Neutrophil (primary cell): ENCODE data around the gene ADCY4.
A peak's percentile ranks its signal among the peaks of the same experiment; 100 is the strongest.

Experiments
- H3K27ac ChIP-seq: fragments of 200-600 bp; sonication (generic); 2 replicates; pipeline ENCODE4 v1.5.1; 2016; ENCODE audit warnings: mild to moderate bottlenecking, moderate library complexity
- H3K27me3 ChIP-seq: fragments of 200-600 bp; sonication (generic); 2 replicates; pipeline ENCODE4 v1.6.0; 2016; ENCODE audit warnings: mild to moderate bottlenecking
- H3K36me3 ChIP-seq: fragments of 200-600 bp; sonication (generic); 2 replicates; pipeline ENCODE4 v1.5.1; 2017
- H3K4me1 ChIP-seq, 2 experiments: fragments of 200-600 bp in 1 of 2; sonication (generic) in 1 of 2; 1 replicate in 1 of 2; 2 replicates in 1 of 2; pipeline versions ENCODE4 v1.5.1 to v1.6.1; 2013 to 2016; ENCODE audit warnings: low read depth in 1 of 2, low read length in 1 of 2, mild to moderate bottlenecking in 1 of 2, moderate library complexity in 1 of 2; ENCODE audit not compliant: control insufficient read depth in 1 of 2, insufficient read depth in 1 of 2
- H3K4me3 ChIP-seq, 2 experiments: fragments of 200-600 bp in 1 of 2; sonication (generic) in 1 of 2; 1 replicate in 1 of 2; 2 replicates in 1 of 2; pipeline ENCODE4 v1.5.1; 2013 to 2016; ENCODE audit warnings: low read depth in 1 of 2, low read length in 1 of 2, mild to moderate bottlenecking in 1 of 2, moderate library complexity in 1 of 2
- H3K9me3 ChIP-seq: fragments of 200-600 bp; sonication (generic); 2 replicates; pipeline ENCODE4 v1.5.1; 2016
- TF ChIP-seq, protein P1 (sequence below): fragments of 200-600 bp; sonication (generic); IDR thresholded peaks from 2 replicates; pipeline ENCODE4 v1.5.1; 2016; ENCODE audit warnings: antibody characterized with exemption

ADCY4 gene

DNA sequence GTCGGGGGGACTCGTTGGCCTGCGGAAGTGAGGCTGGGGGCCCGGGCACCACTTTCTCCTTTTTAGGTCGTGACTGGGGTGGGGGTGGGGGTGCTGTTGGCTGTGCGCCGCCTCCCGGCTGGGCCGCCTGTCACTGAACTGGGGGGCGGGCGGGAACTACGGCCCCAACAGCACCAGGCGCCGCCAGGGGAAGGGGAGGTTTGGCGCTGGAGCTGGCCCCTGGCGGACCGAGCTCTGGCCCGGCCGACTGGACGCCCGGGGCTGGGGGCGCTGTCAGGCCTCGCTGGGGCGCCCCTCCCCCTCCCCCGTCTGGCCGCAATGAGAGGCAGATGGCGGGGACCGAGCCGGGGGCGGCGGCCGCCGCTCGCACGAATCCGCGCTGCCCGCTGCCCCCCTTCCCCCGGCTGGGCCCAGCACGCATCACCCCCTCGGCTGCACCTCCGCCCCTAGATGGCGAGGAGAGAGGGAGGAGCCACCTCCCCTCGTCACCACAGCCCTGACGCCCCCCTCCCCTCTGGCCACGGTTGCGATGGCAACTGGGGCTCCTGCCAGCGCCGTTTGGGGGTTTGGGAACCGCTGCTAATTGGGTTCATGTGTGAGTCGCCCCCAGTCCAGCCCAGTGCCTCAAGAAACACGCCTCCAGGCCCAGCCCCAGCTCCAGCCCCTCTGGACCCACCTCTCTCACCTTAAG lies 33.8 kb upstream of the ADCY4 start:
- Histone ChIP-seq H3K27me3 (peaks cover 78% of the 10 kb centered on the region), H3K36me3 (no peaks in the 10 kb centered on the region), H3K4me3 (no peak overlapping the region), H3K27ac (no peak overlapping the region), H3K9me3 (no peaks in the 10 kb centered on the region), H3K4me1 (peaks cover 16 to 36% of the 10 kb centered on the region in 2 experiments)
- TF ChIP-seq, protein P1, sequence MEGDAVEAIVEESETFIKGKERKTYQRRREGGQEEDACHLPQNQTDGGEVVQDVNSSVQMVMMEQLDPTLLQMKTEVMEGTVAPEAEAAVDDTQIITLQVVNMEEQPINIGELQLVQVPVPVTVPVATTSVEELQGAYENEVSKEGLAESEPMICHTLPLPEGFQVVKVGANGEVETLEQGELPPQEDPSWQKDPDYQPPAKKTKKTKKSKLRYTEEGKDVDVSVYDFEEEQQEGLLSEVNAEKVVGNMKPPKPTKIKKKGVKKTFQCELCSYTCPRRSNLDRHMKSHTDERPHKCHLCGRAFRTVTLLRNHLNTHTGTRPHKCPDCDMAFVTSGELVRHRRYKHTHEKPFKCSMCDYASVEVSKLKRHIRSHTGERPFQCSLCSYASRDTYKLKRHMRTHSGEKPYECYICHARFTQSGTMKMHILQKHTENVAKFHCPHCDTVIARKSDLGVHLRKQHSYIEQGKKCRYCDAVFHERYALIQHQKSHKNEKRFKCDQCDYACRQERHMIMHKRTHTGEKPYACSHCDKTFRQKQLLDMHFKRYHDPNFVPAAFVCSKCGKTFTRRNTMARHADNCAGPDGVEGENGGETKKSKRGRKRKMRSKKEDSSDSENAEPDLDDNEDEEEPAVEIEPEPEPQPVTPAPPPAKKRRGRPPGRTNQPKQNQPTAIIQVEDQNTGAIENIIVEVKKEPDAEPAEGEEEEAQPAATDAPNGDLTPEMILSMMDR, result no peak

DNA sequence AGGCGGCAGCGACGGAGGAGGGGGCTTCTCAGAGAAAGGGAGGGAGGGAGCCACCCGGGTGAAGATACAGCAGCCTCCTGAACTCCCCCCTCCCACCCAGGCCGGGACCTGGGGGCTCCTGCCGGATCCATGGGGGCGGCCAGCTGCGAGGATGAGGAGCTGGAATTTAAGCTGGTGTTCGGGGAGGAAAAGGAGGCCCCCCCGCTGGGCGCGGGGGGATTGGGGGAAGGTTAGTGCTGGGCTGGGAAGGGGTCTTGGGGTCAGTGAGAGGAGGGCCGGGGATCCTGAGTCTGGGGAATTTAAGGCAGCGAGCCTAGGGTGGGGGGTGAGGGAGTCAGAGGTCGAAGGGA lies 33.3 kb upstream of the ADCY4 start:
- TF ChIP-seq, protein P1, result no peak

DNA sequence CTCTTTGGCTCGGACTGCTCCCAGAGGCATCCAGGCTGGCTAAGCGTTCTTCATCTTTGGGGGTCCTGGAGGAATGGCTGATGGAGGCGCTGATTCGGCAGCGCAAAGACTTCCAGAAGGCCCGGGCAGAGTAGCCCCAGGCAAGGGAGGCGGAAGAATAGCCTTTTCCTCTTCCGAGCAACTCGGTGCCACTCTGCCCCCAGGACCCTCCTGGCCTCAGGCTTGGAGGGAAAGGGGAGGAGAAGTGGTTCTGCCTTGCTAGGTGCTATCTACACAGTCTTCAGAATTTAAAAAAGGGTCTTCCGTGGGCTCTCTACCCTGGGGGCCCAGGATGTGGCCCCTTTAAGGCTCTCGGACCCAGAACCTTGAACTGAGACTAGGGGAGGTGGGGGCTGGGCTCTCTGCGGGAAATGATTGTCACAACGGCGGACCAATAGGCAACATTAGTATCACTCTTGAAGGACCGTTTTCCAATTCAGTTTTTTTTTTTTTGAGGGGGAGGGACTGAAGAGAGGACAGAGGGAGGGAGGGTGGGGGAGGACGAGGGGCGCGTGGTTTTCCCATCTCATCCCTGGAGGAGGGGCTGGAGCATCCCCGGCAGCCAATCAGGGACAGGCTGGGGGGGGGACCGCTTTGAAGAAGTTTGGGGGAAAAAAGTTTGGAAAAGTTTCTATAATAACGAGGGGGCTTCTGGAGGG lies 32.8 kb upstream of the ADCY4 start, which contains the start of gene NFATC4:
Gene NFATC4 (plus strand): TSS at position 671 of the 698 bp plus-strand sequence. CDS start 157 bp downstream, outside the sequence.
- Histone ChIP-seq H3K4me1 (peaks cover 16 to 36% of the 10 kb centered on the region in 2 experiments), H3K4me3 (no peak within 1 kb of the TSS), H3K27ac (no peak within 1 kb of the TSS), H3K9me3 (no peaks in the 10 kb centered on the region), H3K27me3 (peaks cover 88% of the 10 kb centered on the region), H3K36me3 (no peaks in the 10 kb centered on the region)
- TF ChIP-seq, protein P1, result no peak

More for the DNA sequence above, 33.3 kb upstream of the ADCY4 start:
- no peaks in the 10 kb centered on the region for H3K9me3 ChIP-seq
- H3K4me3 ChIP-seq, result no peak overlapping the region
- peaks cover 83% of the 10 kb centered on the region for H3K27me3 ChIP-seq
- H3K4me1 ChIP-seq, result peaks cover 16 to 36% of the 10 kb centered on the region in 2 experiments
- no peaks in the 10 kb centered on the region for H3K36me3 ChIP-seq
- H3K27ac ChIP-seq, result no peak overlapping the region

DNA sequence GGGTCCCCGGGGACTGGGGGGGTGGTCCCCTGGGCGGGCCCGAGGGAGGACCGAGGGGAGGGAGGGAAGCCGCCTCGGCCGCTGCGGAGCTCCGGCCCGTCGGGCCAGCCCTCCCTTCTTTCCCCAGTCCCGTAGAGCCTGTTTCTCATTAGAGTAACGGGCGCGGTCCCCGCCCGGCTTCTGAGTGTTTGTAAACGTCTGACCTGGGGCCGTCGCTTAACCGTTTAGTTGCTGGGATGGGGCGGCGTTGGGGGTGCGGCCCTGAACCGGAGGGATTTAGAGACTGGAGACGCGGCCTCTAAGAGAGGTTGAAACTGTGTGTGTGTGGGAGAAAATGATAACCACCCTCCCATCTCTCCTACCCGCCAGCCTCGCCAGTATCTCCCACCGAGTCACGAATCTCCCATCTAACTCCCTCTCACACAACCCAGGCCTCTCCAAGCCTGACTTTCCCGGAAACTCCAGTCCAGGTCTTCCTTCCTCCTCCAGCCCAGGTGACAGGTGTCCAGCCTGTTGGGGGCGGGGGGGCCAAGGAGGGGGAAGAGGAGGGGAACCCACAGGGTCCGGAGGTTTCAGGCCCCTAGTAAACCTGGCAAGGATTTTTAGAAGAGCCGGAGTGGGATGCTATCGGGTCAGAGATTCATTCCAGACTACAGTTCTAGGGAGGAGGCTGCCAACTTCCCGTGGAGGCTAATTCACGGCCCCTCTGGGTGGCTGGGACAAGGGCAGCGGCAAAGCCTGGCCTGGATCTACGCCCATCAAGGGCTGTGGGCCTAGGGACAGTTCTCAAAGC lies 32.0 kb upstream of the ADCY4 start:
- H3K9me3 ChIP-seq, result no peaks in the 10 kb centered on the region
- H3K4me3 ChIP-seq, result peak overlapping the region; percentile 29 to 52
- no peaks in the 10 kb centered on the region for H3K36me3 ChIP-seq
- no peak overlapping the region for H3K27ac ChIP-seq
- peaks cover 95% of the 10 kb centered on the region for H3K27me3 ChIP-seq
- H3K4me1 ChIP-seq, result peaks cover 16 to 36% of the 10 kb centered on the region in 2 experiments
- TF ChIP-seq, protein P1, result no peak

DNA sequence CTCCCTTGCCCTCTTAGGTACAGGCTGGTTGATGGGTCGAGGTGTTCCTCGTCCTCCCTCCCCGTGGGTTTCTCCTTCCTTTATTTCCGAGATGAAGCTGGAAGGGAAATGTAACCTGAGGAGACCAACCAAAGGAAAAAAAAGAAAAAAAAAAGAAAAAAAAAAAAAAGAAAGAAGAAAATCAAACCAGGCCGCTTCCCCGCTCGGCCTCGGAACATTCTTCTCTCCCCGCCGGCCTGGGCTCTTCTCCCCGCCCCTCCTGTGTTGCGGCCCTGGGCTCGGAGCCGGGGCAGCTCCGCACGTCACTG lies 31.5 kb upstream of the ADCY4 start:
- peaks cover 99% of the 10 kb centered on the region for H3K27me3 ChIP-seq
- no peaks in the 10 kb centered on the region for H3K9me3 ChIP-seq
- no peaks in the 10 kb centered on the region for H3K36me3 ChIP-seq
- peak overlapping the region; percentile 29 to 52 for H3K4me3 ChIP-seq
- H3K4me1 ChIP-seq, result peaks cover 16 to 36% of the 10 kb centered on the region in 2 experiments
- TF ChIP-seq, protein P1, result no peak
- H3K27ac ChIP-seq, result no peak overlapping the region
